ENCODE results near the gene S1PR4.

GRCh38 chr19:3132971-3133792 lies 45.4 kb upstream of the S1PR4 start:
- TF ChIP-seq EZH2 (IDR thresholded peaks at IDR 0.05; ENCODE audit: insufficient read depth, poor library complexity, severe bottlenecking) (no peak), EZH2phosphoT487 (IDR thresholded peaks at IDR 0.05; ENCODE audit: insufficient read depth, low read depth) (no peak)
